GM18519 (cell line): ENCODE data around the gene NDST1.

Source experiments
- ATAC-seq: cut with Tn5 transposase; IDR thresholded peaks from one replicate; pipeline ENCODE4 v1.9.1; 2021; ENCODE audit warnings: mild to moderate bottlenecking, moderate library complexity; ENCODE audit not compliant: unreplicated experiment, low FRiP score

The NDST1 gene

GRCh38 chr5:150488519-150489359, 19.2 kb upstream of the NDST1 start:
- ATAC-seq: no peak

- ATAC-seq: peak; percentile 81
Observed at GRCh38 chr5:150489360-150490295, 18.3 kb upstream of the NDST1 start.

- ATAC-seq: no peak
Observed at GRCh38 chr5:150490296-150490669, 17.6 kb upstream of the NDST1 start.

GRCh38 chr5:150490754-150491153, 17.2 kb upstream of the NDST1 start:
- no peak for ATAC-seq

- ATAC-seq: no peak
Observed at GRCh38 chr5:150491876-150492275, 16.1 kb upstream of the NDST1 start.

- no peak for ATAC-seq
Observed at GRCh38 chr5:150492621-150493020, 15.3 kb upstream of the NDST1 start.

- ATAC-seq: no peak
Observed at GRCh38 chr5:150496098-150496497, 11.8 kb upstream of the NDST1 start.

- no peak for ATAC-seq
Observed at GRCh38 chr5:150496534-150496933, 11.4 kb upstream of the NDST1 start.

- ATAC-seq: no peak
Observed at GRCh38 chr5:150497274-150497988, 10.5 kb upstream of the NDST1 start.

GRCh38 chr5:150497989-150498317, 10.0 kb upstream of the NDST1 start:
- no peak for ATAC-seq

GRCh38 chr5:150498501-150498900, 9.4 kb upstream of the NDST1 start:
- ATAC-seq: no peak

- no peak for ATAC-seq
Observed at GRCh38 chr5:150498971-150499370, 9.0 kb upstream of the NDST1 start.

- no peak for ATAC-seq
Observed at GRCh38 chr5:150499437-150499956, 8.4 kb upstream of the NDST1 start.

GRCh38 chr5:150500328-150500841, 7.5 kb upstream of the NDST1 start:
- no peak for ATAC-seq

GRCh38 chr5:150500905-150501304, 7.0 kb upstream of the NDST1 start:
- no peak for ATAC-seq

- no peak for ATAC-seq
Observed at GRCh38 chr5:150502106-150502505, 5.8 kb upstream of the NDST1 start.

- no peak for ATAC-seq
Observed at GRCh38 chr5:150502847-150503246, 5.1 kb upstream of the NDST1 start.

GRCh38 chr5:150503386-150503785, 4.5 kb upstream of the NDST1 start:
- ATAC-seq: no peak

- ATAC-seq: no peak
Observed at GRCh38 chr5:150503977-150504620, 3.8 kb upstream of the NDST1 start.

GRCh38 chr5:150505041-150505511, 2.9 kb upstream of the NDST1 start:
- ATAC-seq: no peak
